Astrocyte (in vitro differentiated cells and primary cell): Measurements from ENCODE around the gene RPL37A. TPM values are rescaled to one million over a fixed set of nuclear protein-coding genes. Genes with fewer than 3 reads are reported as not detected.

Source experiments
- DNase-seq: peaks from one replicate; pipeline ENCODE4 v3.0.0-alpha.2; 2010; ENCODE audit warnings: low read depth
- FAIRE-seq: peaks from 2 replicates; lab custom pipeline; 2011; peaks lifted over from hg19 to GRCh38; lab: Jason Lieb, UNC
- H2AFZ ChIP-seq: 2 replicates; pipeline ENCODE4 v1.6.0; 2012; ENCODE audit warnings: low read depth, low read length, inconsistent platforms
- H3K27ac ChIP-seq: 2 replicates; pipeline ENCODE4 v1.5.1; 2011; ENCODE audit warnings: low read depth, low read length, inconsistent platforms
- H3K27me3 ChIP-seq: 2 replicates; pipeline ENCODE4 v1.6.0; 2011; ENCODE audit warnings: low read length, inconsistent platforms; ENCODE audit not compliant: insufficient read depth
- H3K36me3 ChIP-seq: 2 replicates; pipeline ENCODE4 v1.5.1; 2011; ENCODE audit warnings: low read length, inconsistent platforms; ENCODE audit not compliant: insufficient read depth
- H3K4me1 ChIP-seq: 2 replicates; pipeline ENCODE4 v1.5.1; 2011; ENCODE audit warnings: low read length, inconsistent platforms; ENCODE audit not compliant: insufficient read depth
- H3K4me2 ChIP-seq: 2 replicates; pipeline ENCODE4 v1.6.0; 2012; ENCODE audit warnings: low read length, inconsistent platforms
- H3K4me3 ChIP-seq: 2 replicates; pipeline ENCODE4 v1.5.1; 2011; ENCODE audit warnings: low read depth, mild to moderate bottlenecking, low read length, inconsistent platforms; ENCODE audit not compliant: insufficient read depth
- H3K79me2 ChIP-seq: 2 replicates; pipeline ENCODE4 v1.6.0; 2012; ENCODE audit warnings: mild to moderate bottlenecking, low read length, inconsistent platforms; ENCODE audit not compliant: insufficient read depth
- H3K9ac ChIP-seq: 2 replicates; pipeline ENCODE4 v1.6.0; 2012; ENCODE audit warnings: mild to moderate bottlenecking, low read length, inconsistent platforms
- H3K9me3 ChIP-seq: 2 replicates; pipeline ENCODE4 v1.5.1; 2012; ENCODE audit warnings: low read depth, mild to moderate bottlenecking, low read length, inconsistent platforms; ENCODE audit not compliant: insufficient read depth
- H4K20me1 ChIP-seq: 2 replicates; pipeline ENCODE4 v1.6.0; 2012; ENCODE audit warnings: low read length, inconsistent platforms; ENCODE audit not compliant: insufficient read depth
- H3K27ac Mint-ChIP-seq: one replicate; pipeline ENCODE4 v1.8.0; 2021; ENCODE audit warnings: mild to moderate bottlenecking, mixed read lengths; ENCODE audit not compliant: unreplicated experiment
- H3K27me3 Mint-ChIP-seq: one replicate; pipeline ENCODE4 v1.8.0; 2021; ENCODE audit warnings: low read depth, mixed read lengths; ENCODE audit not compliant: unreplicated experiment
- H3K36me3 Mint-ChIP-seq: one replicate; pipeline ENCODE4 v1.8.0; 2021; ENCODE audit warnings: low read depth, mixed read lengths; ENCODE audit not compliant: unreplicated experiment
- H3K4me1 Mint-ChIP-seq: one replicate; pipeline ENCODE4 v1.8.0; 2021; ENCODE audit warnings: low read depth, mixed read lengths; ENCODE audit not compliant: unreplicated experiment
- H3K4me3 Mint-ChIP-seq: one replicate; pipeline ENCODE4 v1.8.0; 2021; ENCODE audit warnings: mild to moderate bottlenecking, moderate library complexity, mixed read lengths; ENCODE audit not compliant: unreplicated experiment
- H3K9me3 Mint-ChIP-seq: one replicate; pipeline ENCODE4 v1.8.0; 2021; ENCODE audit warnings: mild to moderate bottlenecking, mixed read lengths; ENCODE audit not compliant: unreplicated experiment
- CTCF ChIP-seq: IDR thresholded peaks from 2 replicates; pipeline ENCODE4 v1.5.1; 2011; ENCODE audit warnings: low read depth, mild to moderate bottlenecking, inconsistent platforms, low read length, moderate library complexity; ENCODE audit not compliant: insufficient read depth
- EZH2 ChIP-seq: IDR thresholded peaks from 2 replicates; pipeline ENCODE4 v1.6.1; 2012; ENCODE audit warnings: mild to moderate bottlenecking, low read length, inconsistent platforms; ENCODE audit not compliant: insufficient read depth
- total RNA-seq: library from RNA; stranded (reverse); gene quantifications from 2 replicates; pipeline ENCODE4 v1.2.1, GENCODE V29; 2021

RPL37A gene
- total RNA-seq, 1 donor from 2014 or later: 2,632 TPM

DNA sequence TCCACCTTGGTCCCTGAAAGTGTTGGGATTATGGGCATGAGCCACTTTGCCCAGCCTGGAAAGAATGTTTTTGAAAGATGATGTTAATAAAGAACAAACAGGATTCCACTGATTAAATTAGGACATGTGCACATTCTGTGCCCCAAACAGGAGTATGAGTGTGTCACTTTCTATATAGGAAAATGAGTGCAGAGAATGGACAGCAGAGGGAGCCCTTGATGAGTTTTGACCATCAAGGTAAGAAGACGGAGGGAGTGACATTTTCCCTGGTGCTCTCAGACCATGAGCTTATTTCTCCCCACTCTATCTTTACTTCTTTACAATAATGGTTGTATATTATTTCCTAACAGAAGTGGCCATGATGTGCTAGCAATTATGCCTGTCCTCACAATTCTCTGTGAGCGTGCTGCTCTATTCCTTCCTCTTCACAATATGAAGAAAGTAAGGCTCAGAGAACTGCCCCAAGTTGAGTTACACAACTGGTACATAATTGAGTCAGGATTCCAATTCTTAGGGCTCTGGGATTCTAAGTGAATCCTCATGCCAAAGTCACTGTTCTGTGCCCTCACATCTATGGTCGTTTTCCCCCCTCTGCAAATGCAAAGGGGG is 20.6 kb downstream of the RPL37A start:
- no peaks in the 10 kb centered on the region for H4K20me1 ChIP-seq
- H3K36me3 ChIP-seq: no peaks in the 10 kb centered on the region
- no peaks in the 10 kb centered on the region for H3K79me2 ChIP-seq
- no peak overlapping the region for H2AFZ ChIP-seq
- H3K4me3 Mint-ChIP-seq: no peak overlapping the region
- H3K4me3 ChIP-seq: no peak overlapping the region
- no peak overlapping the region for H3K27ac ChIP-seq
- TF ChIP-seq EZH2: no peak
- TF ChIP-seq CTCF: peak; percentile 83
- FAIRE-seq: no peak
- peaks cover 14% of the 10 kb centered on the region for H3K4me1 ChIP-seq
- no peaks in the 10 kb centered on the region for H3K27me3 ChIP-seq
- H3K9me3 Mint-ChIP-seq: peaks cover 4% of the 10 kb centered on the region
- H3K9ac ChIP-seq: no peak overlapping the region
- H3K4me2 ChIP-seq: peak overlapping the region; percentile 50
- peak; percentile 59 for DNase-seq
- peaks cover 11% of the 10 kb centered on the region for H3K4me1 Mint-ChIP-seq
- H3K27ac Mint-ChIP-seq: no peak overlapping the region
- H3K36me3 Mint-ChIP-seq: peaks cover 10% of the 10 kb centered on the region
- no peaks in the 10 kb centered on the region for H3K9me3 ChIP-seq
- no peaks in the 10 kb centered on the region for H3K27me3 Mint-ChIP-seq

- Mint-ChIP-seq H3K27ac (peak overlapping the region; percentile 41), H3K9me3 (peaks cover 4% of the 10 kb centered on the region), H3K4me3 (no peak overlapping the region), H3K36me3 (peaks cover 14% of the 10 kb centered on the region), H3K4me1 (peaks cover 11% of the 10 kb centered on the region), H3K27me3 (no peaks in the 10 kb centered on the region)
- H3K4me1 ChIP-seq: peaks cover 14% of the 10 kb centered on the region
- no peak for FAIRE-seq
- peak overlapping the region; percentile 50 for H3K4me2 ChIP-seq
- no peaks in the 10 kb centered on the region for H3K27me3 ChIP-seq
- H3K4me3 ChIP-seq: no peak overlapping the region
- H3K27ac ChIP-seq: no peak overlapping the region
- H3K79me2 ChIP-seq: no peaks in the 10 kb centered on the region
- peak; percentile 6 for TF ChIP-seq CTCF
- TF ChIP-seq EZH2: no peak
- H3K36me3 ChIP-seq: no peaks in the 10 kb centered on the region
- H3K9me3 ChIP-seq: no peaks in the 10 kb centered on the region
- DNase-seq: peak; percentile 72
- H2AFZ ChIP-seq: no peak overlapping the region
- H4K20me1 ChIP-seq: no peaks in the 10 kb centered on the region
- H3K9ac ChIP-seq: no peak overlapping the region
Observed at GRCh38 chr2:216520112-216520511, 21.5 kb downstream of the RPL37A start.

DNA sequence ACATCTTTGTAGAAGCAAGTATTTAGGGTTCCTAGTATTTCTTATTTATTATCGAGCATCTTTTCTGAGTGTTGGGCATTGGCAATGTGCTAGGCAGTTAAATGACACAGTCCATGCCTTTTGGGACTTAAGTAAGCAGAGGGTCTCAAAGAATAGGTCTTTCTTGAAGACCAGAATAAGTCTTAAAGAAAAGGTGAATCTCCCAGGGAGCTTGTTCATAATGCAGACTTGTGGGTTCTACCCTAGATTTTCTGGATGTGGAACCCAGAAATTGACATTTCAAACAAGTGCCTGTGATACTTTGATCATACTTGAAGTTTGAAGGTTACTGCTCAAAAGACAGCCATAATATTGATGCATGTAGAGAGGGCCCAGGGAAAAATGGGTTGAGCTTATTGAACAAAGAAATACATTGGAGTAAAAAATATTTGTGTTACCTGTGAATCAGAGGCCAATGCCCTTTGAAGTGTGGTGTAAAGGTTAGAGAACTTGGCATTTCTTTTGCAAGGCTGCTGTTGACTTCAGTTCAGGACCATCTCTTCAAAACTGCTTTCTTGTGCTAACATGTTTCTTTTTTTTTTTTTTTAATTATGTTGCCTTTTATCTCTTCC is 24.4 kb downstream of the RPL37A start:
- no peak for FAIRE-seq
- H3K36me3 ChIP-seq: no peaks in the 10 kb centered on the region
- H3K9me3 Mint-ChIP-seq: peaks cover 4% of the 10 kb centered on the region
- peaks cover 14% of the 10 kb centered on the region for H3K4me1 ChIP-seq
- DNase-seq: no peak
- H3K36me3 Mint-ChIP-seq: peaks cover 14% of the 10 kb centered on the region
- no peak overlapping the region for H2AFZ ChIP-seq
- H3K27ac ChIP-seq: no peak overlapping the region
- no peaks in the 10 kb centered on the region for H3K27me3 ChIP-seq
- H3K4me3 ChIP-seq: no peak overlapping the region
- peaks cover 3% of the 10 kb centered on the region for H3K27me3 Mint-ChIP-seq
- H3K9me3 ChIP-seq: no peaks in the 10 kb centered on the region
- no peaks in the 10 kb centered on the region for H4K20me1 ChIP-seq
- H3K79me2 ChIP-seq: no peaks in the 10 kb centered on the region
- no peak overlapping the region for H3K27ac Mint-ChIP-seq
- peaks cover 11% of the 10 kb centered on the region for H3K4me1 Mint-ChIP-seq
- TF ChIP-seq EZH2 (no peak), CTCF (no peak)
- no peak overlapping the region for H3K9ac ChIP-seq
- no peak overlapping the region for H3K4me3 Mint-ChIP-seq
- no peak overlapping the region for H3K4me2 ChIP-seq
